GM21390 (cell line): ENCODE data around the gene COA8.
A peak's percentile ranks its signal among the peaks of the same experiment; 100 is the strongest.

ENCODE experiments used
- ATAC-seq: cut with Tn5 transposase; IDR thresholded peaks from one replicate; pipeline ENCODE4 v1.9.1; 2021; ENCODE audit not compliant: unreplicated experiment

COA8 gene

GRCh38 chr14:103562429-103563225 lies at the start of gene COA8, which contains the start of gene BAG5:
TSS of gene COA8 (plus strand) at chr14:103562960. CDS start at chr14:103563002, 42 bp downstream.
TSS of gene BAG5 (minus strand) at chr14:103562657. CDS start at chr14:103561164, 1,493 bp downstream.
- ATAC-seq, result peak; percentile 74

GRCh38 chr14:103514596-103515421 lies 48.0 kb upstream of the COA8 start:
- ATAC-seq, result no peak

GRCh38 chr14:103516426-103517173 lies 46.2 kb upstream of the COA8 start:
- no peak for ATAC-seq

- ATAC-seq, result no peak
Observed at GRCh38 chr14:103517174-103517566, 45.6 kb upstream of the COA8 start.

GRCh38 chr14:103517721-103518421 lies 44.9 kb upstream of the COA8 start:
- ATAC-seq, result no peak

GRCh38 chr14:103518422-103519042 lies 44.2 kb upstream of the COA8 start:
- ATAC-seq, result no peak

GRCh38 chr14:103519043-103519836 lies 43.5 kb upstream of the COA8 start:
- ATAC-seq, result no peak

- ATAC-seq, result no peak
Observed at GRCh38 chr14:103519837-103520212, 42.9 kb upstream of the COA8 start.

- ATAC-seq, result no peak
Observed at GRCh38 chr14:103520269-103520656, 42.5 kb upstream of the COA8 start.

GRCh38 chr14:103520657-103521437 lies 41.9 kb upstream of the COA8 start:
- peak; percentile 46 for ATAC-seq

GRCh38 chr14:103521438-103521950 lies 41.3 kb upstream of the COA8 start:
- peak; percentile 7 for ATAC-seq

GRCh38 chr14:103521951-103522563 lies 40.7 kb upstream of the COA8 start:
- ATAC-seq, result no peak

GRCh38 chr14:103522649-103523574 lies 39.8 kb upstream of the COA8 start, which contains the start of gene CKB:
TSS of gene CKB (minus strand) at chr14:103522830. CDS start at chr14:103522493, 337 bp downstream.
- no peak for ATAC-seq

GRCh38 chr14:103523575-103523954 lies 39.2 kb upstream of the COA8 start:
- ATAC-seq, result no peak

- ATAC-seq, result no peak
Observed at GRCh38 chr14:103524002-103524935, 38.5 kb upstream of the COA8 start.
